DND-41 (cell line): ENCODE measurements around the gene PABPN1L.

Source experiments
- CTCF ChIP-seq: IDR thresholded peaks from 2 replicates; pipeline ENCODE4 v1.5.1; 2012; ENCODE audit warnings: borderline replicate concordance, low read length, moderate library complexity, mild to moderate bottlenecking; ENCODE audit not compliant: poor library complexity, severe bottlenecking; ENCODE audit errors: extremely low read depth
- EZH2 ChIP-seq: IDR thresholded peaks from 3 replicates; pipeline ENCODE4 v1.6.1; 2012; ENCODE audit warnings: borderline replicate concordance, low read depth, mild to moderate bottlenecking, moderate library complexity, low read length, inconsistent platforms; ENCODE audit not compliant: severe bottlenecking

GRCh38 chr16:88864521-88864920 lies 1.9 kb downstream of the PABPN1L start:
- TF ChIP-seq CTCF (no peak), EZH2 (no peak)
